Ishikawa (cell line): ENCODE measurements around the gene TNS3.

ENCODE experiments used
- CEBPB ChIP-seq: IDR thresholded peaks from 2 replicates; pipeline ENCODE4 v1.6.1; 2012
- CREB1 ChIP-seq: IDR thresholded peaks from 2 replicates; pipeline ENCODE4 v1.6.1; 2012; ENCODE audit warnings: low read depth
- EGR1 ChIP-seq: IDR thresholded peaks from 2 replicates; pipeline ENCODE4 v1.6.1; 2012
- EP300 ChIP-seq: IDR thresholded peaks from 2 replicates; pipeline ENCODE4 v1.6.1; 2012; ENCODE audit warnings: borderline replicate concordance
- FOXM1 ChIP-seq: IDR thresholded peaks from 2 replicates; pipeline ENCODE4 v1.6.1; 2012; ENCODE audit warnings: low read depth, borderline replicate concordance
- NFIC ChIP-seq: IDR thresholded peaks from 2 replicates; pipeline ENCODE4 v1.6.1; 2012
- RAD21 ChIP-seq: IDR thresholded peaks from 2 replicates; pipeline ENCODE4 v1.6.1; 2012; ENCODE audit warnings: low read depth
- TAF1 ChIP-seq: IDR thresholded peaks from 2 replicates; pipeline ENCODE4 v1.6.1; 2012; ENCODE audit warnings: low read depth, mild to moderate bottlenecking
- TCF12 ChIP-seq: IDR thresholded peaks from 2 replicates; pipeline ENCODE4 v1.6.1; 2012; ENCODE audit warnings: low read depth
- TEAD4 ChIP-seq: IDR thresholded peaks from 2 replicates; pipeline ENCODE4 v1.6.1; 2012
- YY1 ChIP-seq: IDR thresholded peaks from 2 replicates; pipeline ENCODE4 v1.6.1; 2012; ENCODE audit warnings: low read depth
- ZBTB7A ChIP-seq: IDR thresholded peaks from 2 replicates; pipeline ENCODE4 v1.6.1; 2012; ENCODE audit warnings: low read depth
- TF ChIP-seq, protein P1 (sequence below): IDR thresholded peaks from 2 replicates; pipeline ENCODE4 v1.6.1; 2012
- TF ChIP-seq, protein P2 (sequence below): IDR thresholded peaks from 2 replicates; pipeline ENCODE4 v1.6.1; 2012
- TF ChIP-seq, protein P3 (sequence below): IDR thresholded peaks from 2 replicates; pipeline ENCODE4 v1.6.1; 2012; ENCODE audit warnings: low read depth, mild to moderate bottlenecking

The TNS3 gene

DNA sequence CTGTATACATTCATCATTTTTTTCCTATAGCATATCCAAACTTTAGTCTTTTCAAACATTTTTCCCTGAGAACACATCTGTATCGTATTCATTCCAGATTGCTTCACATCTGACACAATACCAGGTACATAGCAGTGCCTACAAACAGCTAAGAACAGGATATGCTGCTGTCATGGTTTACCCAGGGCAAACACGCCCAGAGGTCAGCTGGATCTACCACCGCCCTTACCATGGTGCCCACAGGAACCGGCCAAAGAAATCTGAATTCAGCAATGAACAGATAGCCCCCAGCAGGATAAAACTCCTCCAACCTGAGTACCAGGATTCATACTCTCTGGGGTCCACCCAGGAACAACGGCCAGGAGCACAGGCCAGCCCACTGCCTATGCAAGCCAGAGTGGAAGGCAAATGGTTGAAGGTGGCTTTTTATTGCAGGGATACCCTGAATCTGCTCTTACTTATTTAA, 43.0 kb downstream of the TNS3 start:
- TF ChIP-seq RAD21, result no peak
- no peak for TF ChIP-seq CEBPB
- no peak for TF ChIP-seq EGR1

DNA sequence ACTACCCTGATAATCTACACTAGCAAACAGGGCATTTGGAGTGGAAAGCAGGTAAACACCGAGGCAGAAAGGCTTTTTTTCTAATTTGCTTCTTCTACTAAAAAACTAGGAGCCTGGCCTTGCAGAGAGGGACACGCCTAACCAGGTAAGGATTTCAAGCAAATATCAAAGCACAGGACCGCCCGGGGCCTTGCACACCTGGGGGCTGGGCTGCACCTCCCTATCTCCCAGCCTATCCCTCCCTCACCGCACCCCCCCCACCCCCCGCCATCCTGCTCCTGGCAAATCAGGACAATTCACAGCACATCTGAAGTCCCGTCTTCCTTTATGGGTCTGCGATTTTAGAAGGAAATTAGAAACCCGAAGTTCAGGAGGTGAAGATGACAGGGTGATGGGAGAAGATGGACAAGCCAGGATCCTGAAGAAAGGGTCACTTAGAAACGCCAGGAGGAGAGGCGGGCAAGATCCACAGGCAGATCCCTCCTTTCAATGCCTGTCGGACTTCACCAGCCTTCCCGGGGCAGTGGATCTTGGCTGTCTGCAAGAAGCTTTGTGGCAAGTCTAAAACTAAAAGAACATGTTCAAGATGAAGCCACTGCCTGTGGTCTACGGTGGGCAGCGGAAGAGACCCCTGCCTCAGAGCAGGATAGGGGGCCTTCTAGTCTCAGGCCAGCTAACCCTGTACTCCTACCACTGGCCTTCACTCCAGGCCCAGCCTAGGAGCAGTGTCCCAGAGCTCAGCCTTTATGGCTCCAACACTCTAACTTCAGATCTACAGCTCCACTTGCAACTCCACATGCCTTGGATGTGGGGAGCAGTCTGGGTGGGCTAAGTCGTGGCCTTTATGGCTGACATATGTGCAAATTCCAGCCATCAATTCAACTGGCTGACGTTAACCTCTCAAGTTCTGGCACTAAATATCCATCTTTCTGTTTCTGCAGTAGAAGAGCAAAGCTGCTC, 43.9 kb downstream of the TNS3 start:
- TF ChIP-seq NFIC, result no peak
- TF ChIP-seq TAF1, result no peak
- no peak for TF ChIP-seq ZBTB7A
- TF ChIP-seq CEBPB, result no peak
- TF ChIP-seq, protein P1, sequence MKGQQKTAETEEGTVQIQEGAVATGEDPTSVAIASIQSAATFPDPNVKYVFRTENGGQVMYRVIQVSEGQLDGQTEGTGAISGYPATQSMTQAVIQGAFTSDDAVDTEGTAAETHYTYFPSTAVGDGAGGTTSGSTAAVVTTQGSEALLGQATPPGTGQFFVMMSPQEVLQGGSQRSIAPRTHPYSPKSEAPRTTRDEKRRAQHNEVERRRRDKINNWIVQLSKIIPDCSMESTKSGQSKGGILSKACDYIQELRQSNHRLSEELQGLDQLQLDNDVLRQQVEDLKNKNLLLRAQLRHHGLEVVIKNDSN, result no peak
- no peak for TF ChIP-seq RAD21
- no peak for TF ChIP-seq TCF12
- TF ChIP-seq, protein P2, sequence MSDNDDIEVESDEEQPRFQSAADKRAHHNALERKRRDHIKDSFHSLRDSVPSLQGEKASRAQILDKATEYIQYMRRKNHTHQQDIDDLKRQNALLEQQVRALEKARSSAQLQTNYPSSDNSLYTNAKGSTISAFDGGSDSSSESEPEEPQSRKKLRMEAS, result no peak
- no peak for TF ChIP-seq YY1
- TF ChIP-seq, protein P3, sequence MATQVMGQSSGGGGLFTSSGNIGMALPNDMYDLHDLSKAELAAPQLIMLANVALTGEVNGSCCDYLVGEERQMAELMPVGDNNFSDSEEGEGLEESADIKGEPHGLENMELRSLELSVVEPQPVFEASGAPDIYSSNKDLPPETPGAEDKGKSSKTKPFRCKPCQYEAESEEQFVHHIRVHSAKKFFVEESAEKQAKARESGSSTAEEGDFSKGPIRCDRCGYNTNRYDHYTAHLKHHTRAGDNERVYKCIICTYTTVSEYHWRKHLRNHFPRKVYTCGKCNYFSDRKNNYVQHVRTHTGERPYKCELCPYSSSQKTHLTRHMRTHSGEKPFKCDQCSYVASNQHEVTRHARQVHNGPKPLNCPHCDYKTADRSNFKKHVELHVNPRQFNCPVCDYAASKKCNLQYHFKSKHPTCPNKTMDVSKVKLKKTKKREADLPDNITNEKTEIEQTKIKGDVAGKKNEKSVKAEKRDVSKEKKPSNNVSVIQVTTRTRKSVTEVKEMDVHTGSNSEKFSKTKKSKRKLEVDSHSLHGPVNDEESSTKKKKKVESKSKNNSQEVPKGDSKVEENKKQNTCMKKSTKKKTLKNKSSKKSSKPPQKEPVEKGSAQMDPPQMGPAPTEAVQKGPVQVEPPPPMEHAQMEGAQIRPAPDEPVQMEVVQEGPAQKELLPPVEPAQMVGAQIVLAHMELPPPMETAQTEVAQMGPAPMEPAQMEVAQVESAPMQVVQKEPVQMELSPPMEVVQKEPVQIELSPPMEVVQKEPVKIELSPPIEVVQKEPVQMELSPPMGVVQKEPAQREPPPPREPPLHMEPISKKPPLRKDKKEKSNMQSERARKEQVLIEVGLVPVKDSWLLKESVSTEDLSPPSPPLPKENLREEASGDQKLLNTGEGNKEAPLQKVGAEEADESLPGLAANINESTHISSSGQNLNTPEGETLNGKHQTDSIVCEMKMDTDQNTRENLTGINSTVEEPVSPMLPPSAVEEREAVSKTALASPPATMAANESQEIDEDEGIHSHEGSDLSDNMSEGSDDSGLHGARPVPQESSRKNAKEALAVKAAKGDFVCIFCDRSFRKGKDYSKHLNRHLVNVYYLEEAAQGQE, result no peak
- no peak for TF ChIP-seq FOXM1
- TF ChIP-seq TEAD4, result no peak
- no peak for TF ChIP-seq EGR1
- TF ChIP-seq CREB1, result no peak
- TF ChIP-seq EP300, result no peak

DNA sequence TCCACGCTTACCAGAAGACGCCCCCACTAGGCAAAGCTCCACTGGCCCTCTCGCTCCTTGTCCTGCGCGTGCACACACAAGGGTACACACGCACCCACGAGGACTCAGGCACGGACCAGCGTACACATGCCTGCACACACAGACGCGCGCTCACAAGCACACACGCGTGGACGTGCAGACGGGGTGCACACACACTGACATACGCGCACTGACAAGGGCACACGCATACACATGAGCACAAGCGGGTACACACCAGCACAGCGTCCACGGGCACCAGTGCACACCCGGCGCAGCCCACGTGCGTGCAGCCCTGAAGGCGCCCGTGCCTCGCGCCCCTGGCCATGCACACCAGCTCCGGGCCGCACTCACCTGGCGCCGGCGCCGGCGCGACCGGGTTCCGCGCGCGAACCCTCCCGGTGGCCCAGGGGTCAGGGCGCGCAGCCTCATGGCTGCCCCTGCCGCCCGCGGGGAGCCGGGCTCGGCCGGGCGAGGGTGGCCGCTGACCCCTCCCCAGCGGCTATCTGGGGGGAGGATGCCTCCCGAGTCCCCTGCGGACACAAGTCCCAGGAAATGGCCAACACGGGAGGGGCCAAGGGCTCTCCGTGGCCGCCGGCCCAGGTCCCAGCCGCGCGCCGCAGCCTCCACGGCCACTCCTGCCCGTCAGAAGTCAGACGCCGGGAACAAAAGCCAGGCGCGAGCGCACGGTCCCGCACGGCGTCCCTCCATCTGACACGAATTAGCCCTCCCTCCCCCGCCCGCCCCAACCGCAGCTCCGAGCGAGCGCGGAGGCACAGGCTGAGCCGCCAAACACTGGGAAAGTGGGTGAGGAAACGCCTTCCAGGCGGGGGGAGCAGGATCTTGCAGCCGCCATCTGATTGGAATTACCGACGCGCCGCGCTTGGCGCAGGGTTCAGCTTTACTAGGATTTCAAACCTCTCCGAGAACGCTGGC, 45.0 kb downstream of the TNS3 start:
- TF ChIP-seq CEBPB, result no peak
- TF ChIP-seq EGR1, result no peak
- TF ChIP-seq RAD21, result no peak
- no peak for TF ChIP-seq ZBTB7A
- TF ChIP-seq EP300, result no peak
- no peak for TF ChIP-seq FOXM1
- TF ChIP-seq NFIC, result no peak
- TF ChIP-seq, protein P3, result no peak
- no peak for TF ChIP-seq TEAD4
- TF ChIP-seq, protein P2, result no peak
- TF ChIP-seq, protein P1, result no peak
- no peak for TF ChIP-seq CREB1
- no peak for TF ChIP-seq TAF1
- TF ChIP-seq YY1, result no peak

DNA sequence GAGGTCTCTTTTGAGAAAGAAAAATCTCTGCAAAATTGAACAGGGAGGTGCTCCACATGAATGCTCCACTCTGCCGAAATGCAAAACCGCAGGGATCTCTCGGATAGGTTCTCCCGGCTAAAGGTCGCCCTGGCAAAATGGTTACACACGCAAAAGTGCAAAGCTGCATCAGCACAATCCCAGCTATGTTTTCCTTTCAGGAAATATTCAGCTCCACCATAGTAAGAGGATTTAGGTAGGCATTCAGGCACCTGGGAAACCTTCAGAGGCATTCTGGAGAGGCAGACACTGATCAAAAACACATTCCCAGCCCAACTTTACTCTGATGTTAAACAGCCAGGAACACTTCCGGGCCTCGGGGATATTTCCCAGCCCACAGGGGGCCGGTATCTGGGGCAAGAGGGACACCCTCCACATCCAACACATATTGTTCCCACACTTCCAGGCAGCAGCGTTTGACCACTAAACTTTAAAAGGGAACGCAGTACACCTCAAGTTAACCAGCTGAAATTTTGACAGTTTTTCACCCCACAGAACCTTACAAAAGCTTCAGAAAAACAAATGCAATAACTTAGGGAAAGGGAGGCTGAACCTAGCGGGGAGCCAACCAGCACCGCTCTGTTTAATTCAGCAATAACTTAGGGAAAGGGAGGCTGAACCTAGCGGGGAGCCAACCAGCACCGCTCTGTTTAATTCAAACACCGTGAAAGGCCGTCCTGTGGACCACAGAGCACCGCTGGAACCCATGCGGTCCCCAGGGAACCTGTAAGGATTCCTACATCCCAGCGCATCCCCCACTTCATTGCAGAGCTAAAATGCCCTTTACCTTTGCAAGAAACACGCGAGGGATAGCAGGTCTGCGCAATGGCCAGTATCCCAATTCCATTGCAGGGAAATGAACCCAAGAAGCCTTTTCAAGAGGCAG, 45.9 kb downstream of the TNS3 start:
- TF ChIP-seq ZBTB7A (no peak), TEAD4 (no peak), YY1 (no peak), CEBPB (no peak), EP300 (no peak), TAF1 (no peak), TCF12 (no peak), FOXM1 (no peak), NFIC (no peak), CREB1 (no peak), EGR1 (no peak), RAD21 (no peak)
- TF ChIP-seq, protein P1, result no peak
- TF ChIP-seq, protein P2, result no peak
- TF ChIP-seq, protein P3, result no peak
